NCI-H146 treated with DMSO at 0.1 percent for 48 hours (cell line): ENCODE measurements around the gene GABRB3.

Experiments used
- DNase-seq: peaks from one replicate; lab custom pipeline; 2025; ENCODE audit not compliant: unreplicated experiment; lab: John Stamatoyannopoulos, UW

The GABRB3 gene

GRCh38 chr15:26772154-26773066 lies at the start of gene GABRB3:
Gene GABRB3 (minus strand): TSS chr15:26773066.
- no peak for DNase-seq

- no peak for DNase-seq
Observed at GRCh38 chr15:26807517-26808427, 34.9 kb upstream of the GABRB3 start.

- no peak for DNase-seq
Observed at GRCh38 chr15:26806574-26806973, 33.7 kb upstream of the GABRB3 start.

- DNase-seq, result no peak
Observed at GRCh38 chr15:26806151-26806550, 33.3 kb upstream of the GABRB3 start.

- no peak for DNase-seq
Observed at GRCh38 chr15:26805470-26805869, 32.6 kb upstream of the GABRB3 start.

GRCh38 chr15:26804063-26804804 lies 31.4 kb upstream of the GABRB3 start:
- DNase-seq, result no peak

- no peak for DNase-seq
Observed at GRCh38 chr15:26790118-26790517, 17.3 kb upstream of the GABRB3 start.

- no peak for DNase-seq
Observed at GRCh38 chr15:26781816-26782215, 8.9 kb upstream of the GABRB3 start.

GRCh38 chr15:26773917-26774316 lies 1.1 kb upstream of the GABRB3 start:
- DNase-seq, result peak; percentile 4

GRCh38 chr15:26773067-26773877 lies 406 bp upstream of the GABRB3 start:
- peak; percentile 26 for DNase-seq

GRCh38 chr15:26771578-26772153 lies 1.2 kb downstream of the GABRB3 start:
- DNase-seq, result peak; percentile 11

GRCh38 chr15:26771168-26771567 lies 1.7 kb downstream of the GABRB3 start:
- DNase-seq, result no peak

GRCh38 chr15:26767169-26767670 lies 5.6 kb downstream of the GABRB3 start:
- no peak for DNase-seq

- no peak for DNase-seq
Observed at GRCh38 chr15:26766262-26766661, 6.6 kb downstream of the GABRB3 start.

- DNase-seq, result no peak
Observed at GRCh38 chr15:26759986-26760385, 12.9 kb downstream of the GABRB3 start.

GRCh38 chr15:26758079-26758478 lies 14.8 kb downstream of the GABRB3 start:
- DNase-seq, result no peak

GRCh38 chr15:26757141-26757540 lies 15.7 kb downstream of the GABRB3 start:
- no peak for DNase-seq

GRCh38 chr15:26744894-26745293 lies 28.0 kb downstream of the GABRB3 start:
- DNase-seq, result no peak

- DNase-seq, result peak; percentile 7
Observed at GRCh38 chr15:26739791-26740190, 33.1 kb downstream of the GABRB3 start.

- DNase-seq, result peak; percentile 26
Observed at GRCh38 chr15:26738996-26739395, 33.9 kb downstream of the GABRB3 start.
